Activated CD4-positive, CD25-positive, alpha-beta regulatory T cell (primary cell): ENCODE results near the gene ERBB4.

Source experiments
- DNase-seq, 4 experiments: peaks; one replicate each; lab custom pipeline; 2025; lab: John Stamatoyannopoulos, UW

The ERBB4 gene

DNA sequence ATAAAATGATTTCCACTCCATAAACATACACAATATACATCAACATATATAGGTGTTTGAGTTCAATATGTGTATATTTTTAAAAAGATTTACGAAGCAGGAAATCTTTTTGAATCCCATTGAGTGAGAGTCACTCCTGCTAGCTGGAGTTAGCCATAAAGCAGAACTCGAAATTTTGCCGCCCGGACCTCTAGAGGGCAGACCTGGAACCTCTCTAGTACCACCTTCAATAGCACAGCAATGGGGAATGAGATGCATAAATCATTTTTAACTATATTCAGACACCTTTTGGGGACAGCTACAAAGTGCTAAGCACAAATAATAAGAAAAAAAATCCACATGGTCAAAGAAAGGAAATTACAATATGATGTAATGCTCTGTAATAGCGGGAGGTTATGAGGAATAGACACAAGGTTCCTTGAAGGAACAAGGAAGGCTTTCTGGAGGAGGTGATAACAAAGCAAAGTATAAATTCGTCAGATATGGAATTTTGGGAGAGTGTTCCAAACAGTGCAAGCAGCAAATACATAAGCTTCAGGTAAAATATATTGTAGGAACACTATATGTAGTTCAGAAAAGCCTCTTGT, 533.4 kb downstream of the ERBB4 start:
- no peak for DNase-seq

DNA sequence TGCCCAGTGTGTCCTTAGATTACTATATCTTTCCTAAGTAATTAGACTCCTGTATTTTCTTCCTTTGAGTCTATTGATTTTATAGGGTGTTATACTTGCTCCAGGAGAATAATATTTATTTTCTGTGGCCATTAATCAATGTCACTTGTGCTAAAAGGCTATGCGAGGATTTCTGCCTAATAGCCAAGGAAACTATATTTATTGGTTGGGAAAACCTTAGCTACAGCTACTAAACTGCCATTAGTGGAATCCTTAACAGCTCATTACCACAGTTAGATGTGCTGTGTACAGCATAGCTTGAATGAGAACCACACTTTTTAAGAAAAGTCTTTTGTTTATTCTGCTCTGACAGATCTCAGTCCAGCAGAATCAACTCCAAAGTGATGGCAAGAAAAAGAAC, 537.3 kb downstream of the ERBB4 start:
- DNase-seq: no peak

DNA sequence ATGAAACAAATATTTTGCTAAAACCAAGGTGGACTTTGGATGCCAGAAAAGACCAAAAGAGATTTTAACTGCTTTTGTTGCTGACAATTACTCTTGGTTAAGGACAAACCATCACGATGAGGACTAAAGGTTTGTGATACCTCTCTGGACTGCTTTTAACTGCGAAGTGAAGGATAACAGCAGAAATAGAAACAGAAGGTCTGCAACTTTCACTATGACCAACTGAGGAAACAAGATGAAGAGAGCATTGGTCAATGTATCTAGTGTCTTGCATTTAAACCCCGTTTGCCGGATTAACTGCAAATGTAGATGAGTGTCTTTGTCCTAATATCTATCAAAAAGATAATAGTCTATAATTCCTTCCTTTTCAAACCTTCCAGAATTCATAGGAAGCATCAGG, 541.7 kb downstream of the ERBB4 start:
- DNase-seq: no peak

DNA sequence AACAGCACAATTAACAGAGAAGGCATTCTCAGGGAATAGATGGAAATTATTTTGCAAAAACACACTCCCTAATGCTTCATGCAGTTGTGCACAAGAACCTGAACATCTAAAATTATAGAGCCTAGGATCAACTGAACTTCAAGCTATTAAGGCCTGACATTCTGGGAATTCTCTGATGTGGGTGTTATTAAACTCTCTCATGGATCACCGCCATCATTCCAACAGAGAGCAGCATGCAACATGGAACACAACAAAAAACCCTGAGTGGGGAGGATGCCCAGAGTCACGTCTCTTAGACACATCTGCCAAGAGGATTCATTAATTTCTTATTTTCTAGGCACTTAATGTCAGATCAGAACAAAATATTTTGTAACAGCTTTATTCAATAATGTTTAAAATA, 543.8 kb downstream of the ERBB4 start:
- DNase-seq: no peak

DNA sequence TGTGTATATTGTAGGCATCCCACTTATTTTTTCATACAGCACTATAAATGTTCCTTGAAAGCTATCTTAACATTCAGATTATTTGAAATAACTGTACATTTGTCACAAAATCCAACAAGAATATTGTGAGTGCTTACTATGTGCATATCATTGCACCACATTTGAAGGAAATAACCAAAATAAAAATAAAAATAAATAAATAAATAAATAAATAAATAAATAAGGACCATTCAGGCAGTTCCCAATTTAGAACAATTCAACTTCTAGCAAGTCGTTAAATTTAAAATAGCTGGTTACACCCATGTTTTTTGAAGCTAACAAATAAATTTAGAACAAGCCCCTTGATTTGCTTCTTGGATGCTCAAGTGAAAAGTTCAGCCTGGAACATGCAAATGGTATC, 548.3 kb downstream of the ERBB4 start:
- DNase-seq: no peak

GRCh38 chr2:211986313-211986712, 552.3 kb downstream of the ERBB4 start:
- no peak for DNase-seq

- DNase-seq: no peak
These were observed 553.2 kb downstream of the ERBB4 start for GRCh38 chr2:211985393-211985792.

DNA sequence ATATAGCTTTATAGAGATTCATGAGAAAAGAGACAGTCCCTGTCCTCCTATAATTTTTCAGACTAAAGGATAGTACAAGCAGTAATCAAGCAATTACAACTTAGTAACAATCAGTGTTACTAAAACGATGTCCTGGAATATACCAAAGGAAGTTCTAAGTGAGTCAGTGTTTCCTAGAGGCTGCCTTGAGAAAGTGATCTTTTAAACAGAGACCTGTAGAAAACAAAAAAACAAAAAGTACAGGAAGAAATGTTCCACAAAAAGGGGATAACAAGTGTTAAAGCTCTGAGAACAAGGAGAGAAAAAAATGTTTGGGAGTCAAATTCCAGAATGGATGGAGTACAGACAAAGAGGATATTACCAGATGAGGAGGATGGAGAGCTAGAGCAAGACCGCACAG, 556.4 kb downstream of the ERBB4 start:
- DNase-seq: no peak

- DNase-seq: no peak
These were observed 557.2 kb downstream of the ERBB4 start for GRCh38 chr2:211981451-211981850.

DNA sequence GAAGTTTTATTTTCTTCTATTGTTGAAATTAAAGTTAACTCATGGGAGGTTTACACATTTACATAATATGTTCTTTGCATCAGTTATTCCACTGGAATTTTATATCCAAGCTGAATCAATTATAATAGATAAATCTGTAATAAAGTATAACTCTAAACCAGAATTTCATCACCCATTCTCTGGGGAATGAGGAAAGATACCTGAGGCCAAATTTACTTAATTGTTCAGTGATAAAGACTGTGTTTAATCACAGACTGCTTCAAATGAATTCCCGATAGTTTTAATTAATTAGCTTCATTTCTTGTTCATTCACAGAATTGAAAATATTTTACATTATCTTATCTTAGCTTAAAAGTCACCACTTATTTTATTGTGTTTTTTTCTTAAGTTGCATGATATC, 562.5 kb downstream of the ERBB4 start:
- no peak for DNase-seq

GRCh38 chr2:211967234-211967633, 571.4 kb downstream of the ERBB4 start:
- DNase-seq: no peak

GRCh38 chr2:211963969-211964368, 574.6 kb downstream of the ERBB4 start:
- DNase-seq: no peak

DNA sequence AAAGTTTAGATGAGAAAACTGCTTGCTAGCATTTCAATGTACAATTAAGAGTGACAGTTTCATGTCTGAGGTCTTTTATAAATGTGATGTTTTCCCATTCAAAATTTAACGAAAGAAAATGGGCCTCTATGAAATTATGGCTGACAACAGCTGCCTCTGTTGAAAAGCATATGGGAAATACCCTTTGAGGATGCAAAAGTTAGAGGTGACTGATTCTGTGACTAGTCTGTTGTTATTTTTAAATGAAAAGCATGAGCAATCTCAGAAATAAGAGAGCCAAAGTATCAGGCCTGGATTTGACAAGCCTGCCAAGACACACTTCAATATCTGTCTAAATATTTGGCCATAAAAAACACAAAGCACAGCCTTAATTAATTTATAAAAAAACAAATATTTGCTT, 580.8 kb downstream of the ERBB4 start:
- no peak for DNase-seq

- no peak for DNase-seq
These were observed 583.0 kb downstream of the ERBB4 start for GRCh38 chr2:211955648-211956047.

- DNase-seq: no peak
These were observed 589.7 kb downstream of the ERBB4 start for GRCh38 chr2:211948932-211949331.

GRCh38 chr2:211946960-211947359, 591.6 kb downstream of the ERBB4 start:
- DNase-seq: no peak

- no peak for DNase-seq
These were observed 594.0 kb downstream of the ERBB4 start for GRCh38 chr2:211944572-211944971.

GRCh38 chr2:211942153-211942552, 596.4 kb downstream of the ERBB4 start:
- no peak for DNase-seq

GRCh38 chr2:211941216-211941747, 597.3 kb downstream of the ERBB4 start:
- no peak for DNase-seq

GRCh38 chr2:211939177-211939576, 599.4 kb downstream of the ERBB4 start:
- DNase-seq: no peak

DNA sequence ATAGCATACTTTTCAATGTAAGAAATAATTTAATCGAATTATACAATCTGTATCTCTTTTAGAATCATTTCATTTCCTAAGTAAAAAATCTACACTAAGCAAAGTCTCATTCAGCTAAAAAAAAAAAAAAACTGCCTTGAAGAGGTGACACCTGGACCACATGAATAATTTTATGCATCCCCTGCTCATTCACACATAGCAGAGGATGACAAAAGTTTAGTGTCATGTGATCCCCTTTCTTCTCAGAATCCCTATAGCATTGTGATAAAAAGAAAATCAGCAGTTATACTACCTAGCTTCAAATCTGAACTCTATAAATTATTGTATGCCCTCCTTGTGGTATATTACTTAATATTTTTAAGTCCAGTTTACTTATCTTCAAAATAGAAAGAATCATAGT, 603.8 kb downstream of the ERBB4 start:
- DNase-seq: no peak

DNA sequence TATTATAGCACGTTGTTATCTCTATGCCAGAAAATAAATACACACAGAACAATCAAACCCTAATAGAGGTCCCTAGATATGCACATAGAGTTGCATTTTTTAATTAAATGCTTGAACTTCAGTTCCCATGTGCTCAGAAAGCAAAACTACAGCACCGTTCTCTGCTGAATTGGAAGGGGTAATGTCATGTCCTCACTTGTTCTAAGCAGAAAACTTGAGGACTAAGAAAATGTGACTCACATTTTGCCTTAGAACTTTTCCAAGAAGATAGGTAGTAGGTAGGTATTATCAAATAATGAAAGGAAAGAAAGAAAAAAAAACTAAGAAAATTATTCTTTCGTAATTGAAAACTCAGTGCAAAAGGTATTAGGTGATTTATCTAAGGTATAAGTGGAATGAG, 607.3 kb downstream of the ERBB4 start:
- DNase-seq: no peak

GRCh38 chr2:211930331-211930730, 608.3 kb downstream of the ERBB4 start:
- no peak for DNase-seq

GRCh38 chr2:211928201-211928600, 610.4 kb downstream of the ERBB4 start:
- DNase-seq: no peak

DNA sequence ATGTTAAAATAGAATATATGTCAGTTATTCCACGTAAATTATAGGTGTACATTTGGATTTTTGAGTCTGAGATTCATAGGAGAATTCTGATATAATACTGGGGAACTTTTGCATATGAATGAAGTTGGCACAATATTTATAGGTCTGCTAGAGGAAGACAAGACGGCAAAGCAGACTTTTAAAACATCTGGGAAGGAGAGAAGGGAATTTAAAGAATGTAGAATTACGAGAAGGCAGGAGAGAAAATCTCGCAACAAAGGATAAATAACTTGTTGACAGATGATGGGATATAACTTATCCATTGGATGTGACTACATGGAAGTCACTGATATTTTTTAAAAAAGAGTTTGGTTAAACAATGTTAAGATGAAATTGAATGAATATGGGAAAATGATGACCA, 615.6 kb downstream of the ERBB4 start:
- DNase-seq: no peak
